ENCODE measurements around the gene SZT2. TPM values are rescaled to one million over a fixed set of nuclear protein-coding genes. Genes with fewer than 3 reads are reported as not detected.
A peak's percentile ranks its signal among the peaks of the same experiment; 100 is the strongest.

The SZT2 gene
- total and polyA plus RNA-seq, 2 of the 13 experiments (the other 11 are each of a cell fraction or from before 2014, with no cell fraction given) = 8.0 to 8.8 TPM

- peak overlapping the region; percentile 64 for H3K27ac ChIP-seq (ENCODE audit: extremely low read length, insufficient read depth, low read length)
- DNase-seq (ENCODE audit: low spot score) = no peak
- peak; percentile 32 for ATAC-seq
- intact Hi-C loops (cut with micrococcal nuclease; ENCODE audit: unreplicated experiment) (loop anchor here (1.0 kb wide), 2 partner anchors 56 to 120 kb away; no protein-coding TSS in a partner anchor), in situ Hi-C loops (cut with HindIII; ENCODE audit: extremely low pct_ligation_motif_present, low pct_unique_long_range_greater_than_20kb) (no loop called here)
- H3K27me3 ChIP-seq (ENCODE audit: control insufficient read depth in 1 of 2, insufficient read depth in 2 of 2, low read length in 2 of 2) = no peaks in the 10 kb centered on the region; a peak in 1 of 5 replicates
- no peaks in the 10 kb centered on the region for H4K20me1 ChIP-seq (ENCODE audit: insufficient read depth, low read length)
- peak overlapping the region; percentile 82 for H3K9ac ChIP-seq (ENCODE audit: insufficient read depth, low read depth, low read length)
- no peaks in the 10 kb centered on the region for H3K9me3 ChIP-seq (ENCODE audit: low read length)
- H3K36me3 ChIP-seq (replicated peaks in 1 of 2; ENCODE audit: control insufficient read depth in 1 of 2, insufficient read depth in 2 of 2, low read length in 2 of 2) = peaks cover 9 to 26% of the 10 kb centered on the region in 2 experiments
- no TSS peak for BruUV-seq (replicated peaks)
- H3K4me1 ChIP-seq (ENCODE audit: insufficient read depth, low read length) = peaks cover 60% of the 10 kb centered on the region
- peak overlapping the region; percentile 98 for H3K4me2 ChIP-seq (ENCODE audit: low read depth, low read length)
- ChIA-PET POLR2A (interaction anchor here (0.6 to 1.9 kb wide), 14 partner anchors 9 to 292 kb away, joined by 3 to 29 read pairs (median 4); partner anchors contain the start of genes C1orf210, ELOVL1, KDM4A and MED8), CTCF (ENCODE audit: low intra/inter-chr PET ratio, low total read pairs) (interaction anchor here (1.0 to 1.5 kb wide), 2 partner anchors 121 to 131 kb away, joined by 4 to 9 read pairs; no protein-coding TSS in a partner anchor)
- peak overlapping the region; percentile 92 to 97 (median 97) for H3K4me3 ChIP-seq (replicated peaks in 1 of 3; ENCODE audit: insufficient read depth in 1 of 3, low read depth in 2 of 3, low read length in 3 of 3)
- FAIRE-seq = peak; percentile 53
- peak overlapping the region; percentile 46 for H2AFZ ChIP-seq (ENCODE audit: low read length)
- peaks cover 29% of the 10 kb centered on the region for H3K79me2 ChIP-seq (ENCODE audit: insufficient read depth, low read length)
- 1% methylated on average over 17 of the region's 33 CpGs for WGBS (ENCODE audit: low lambda C conversion rate)
- TF ChIP-seq ZNF619 (CRISPR knock-in tag; IDR thresholded peaks at IDR 0.05) = no peak
- no peak; the same call in 1 of the 2 replicates for TF ChIP-seq ZNF350 (CRISPR knock-in tag; IDR thresholded peaks at IDR 0.05; ENCODE audit: borderline replicate concordance, low read depth)
- no peak for TF ChIP-seq PRDM15 (CRISPR knock-in tag; IDR thresholded peaks at IDR 0.05)
- TF ChIP-seq PPARG (CRISPR knock-in tag; conservative IDR thresholded peaks at IDR 0.05) = no peak
- no peak for TF ChIP-seq CREB1 (IDR thresholded peaks at IDR 0.05)
- no peak for TF ChIP-seq CREB1 (CRISPR knock-in tag; IDR thresholded peaks at IDR 0.05)
- no peak for TF ChIP-seq DMAP1 (CRISPR knock-in tag; IDR thresholded peaks at IDR 0.05)
- no peak for TF ChIP-seq SMARCE1 (IDR thresholded peaks at IDR 0.05; ENCODE audit: borderline replicate concordance)
- TF ChIP-seq ZNF180 (CRISPR knock-in tag; IDR thresholded peaks at IDR 0.05; ENCODE audit: borderline replicate concordance, low read depth) = no peak
- no peak for TF ChIP-seq RFX1 (IDR thresholded peaks at IDR 0.05)
- 0 out of 2 replicates have a peak, but pooled peaks have one; percentile 17 for TF ChIP-seq FOXJ3 (CRISPR knock-in tag; IDR thresholded peaks at IDR 0.05; ENCODE audit: borderline replicate concordance)
- TF ChIP-seq JARID2 (CRISPR knock-in tag; IDR thresholded peaks at IDR 0.05; ENCODE audit: insufficient replicate concordance) = no peak
- no peak for TF ChIP-seq ZNF672 (CRISPR knock-in tag; IDR thresholded peaks at IDR 0.05)
- TF ChIP-seq TBL1XR1 (IDR thresholded peaks at IDR 0.05; ENCODE audit: borderline replicate concordance, low read length, partially characterized antibody) = no peak
- TF ChIP-seq KLF15 (CRISPR knock-in tag; IDR thresholded peaks at IDR 0.05; ENCODE audit: borderline replicate concordance) = no peak
- 0 out of 2 replicates have a peak, but pooled peaks have one; percentile 8 for TF ChIP-seq ERF (CRISPR knock-in tag; IDR thresholded peaks at IDR 0.05)
- no peak for TF ChIP-seq RARA (CRISPR knock-in tag; IDR thresholded peaks at IDR 0.05)
- no peak for TF ChIP-seq RARG (CRISPR knock-in tag; IDR thresholded peaks at IDR 0.05; ENCODE audit: low read depth)
- TF ChIP-seq RNF2 (conservative IDR thresholded peaks at IDR 0.05; ENCODE audit: low read depth) = no peak
- TF ChIP-seq ZFAT (CRISPR knock-in tag; conservative IDR thresholded peaks at IDR 0.05) = no peak
- no peak for TF ChIP-seq HDAC2 (CRISPR knock-in tag; IDR thresholded peaks at IDR 0.05)
Measured at GRCh38 chr1:43358121-43358745, 31.5 kb upstream of the SZT2 start.
